Liver (tissue), 3 donors: ENCODE data around the gene SLCO1C1.

Source experiments
- CTCF ChIP-seq: fragments of 150-350 bp; IDR thresholded peaks from 2 replicates; pipeline ENCODE4 v1.5.1; 2017; ENCODE audit warnings: improper control_type of control experiment, low read depth, low read length; ENCODE audit not compliant: missing input control
- GABPA ChIP-seq, 2 donors: IDR thresholded peaks in 1 of 2; conservative IDR thresholded peaks in 1 of 2; 2 replicates each; pipeline ENCODE4 v1.6.1; 2016; ENCODE audit warnings: antibody characterized with exemption in 2 of 2, mild to moderate bottlenecking in 1 of 2, moderate library complexity in 1 of 2
- HNF4G ChIP-seq: IDR thresholded peaks from 2 replicates; pipeline ENCODE4 v1.6.1; 2016; ENCODE audit warnings: antibody characterized with exemption
- JUND ChIP-seq, 2 donors: IDR thresholded peaks; 2 replicates each; pipeline ENCODE4 v1.6.1; 2016; ENCODE audit warnings: antibody characterized with exemption in 2 of 2
- RAD21 ChIP-seq, 2 donors: IDR thresholded peaks; 2 replicates each; pipeline ENCODE4 v1.6.1; 2016; ENCODE audit warnings: antibody characterized with exemption in 2 of 2, mild to moderate bottlenecking in 2 of 2
- REST ChIP-seq: IDR thresholded peaks from 2 replicates; pipeline ENCODE4 v1.6.1; 2016; ENCODE audit warnings: antibody characterized with exemption, mild to moderate bottlenecking
- RXRA ChIP-seq, 2 donors: IDR thresholded peaks; 2 replicates each; pipeline ENCODE4 v1.6.1; 2017 to 2018; ENCODE audit warnings: antibody characterized with exemption in 2 of 2, mild to moderate bottlenecking in 1 of 2
- TAF1 ChIP-seq: conservative IDR thresholded peaks from 2 replicates; pipeline ENCODE4 v1.6.1; 2016; ENCODE audit warnings: antibody characterized with exemption, mild to moderate bottlenecking
- TF ChIP-seq, protein P1 (sequence below): IDR thresholded peaks from 2 replicates; pipeline ENCODE4 v1.6.1; 2016; ENCODE audit warnings: antibody characterized with exemption
- TF ChIP-seq, protein P2 (sequence below): IDR thresholded peaks from 2 replicates; pipeline ENCODE4 v1.6.1; 2016; ENCODE audit warnings: antibody characterized with exemption
- TF ChIP-seq, protein P3 (sequence below): IDR thresholded peaks from 2 replicates; pipeline ENCODE4 v1.6.1; 2016; ENCODE audit warnings: antibody characterized with exemption
- donor health status: healthy.
- donor health status: healthy.

DNA sequence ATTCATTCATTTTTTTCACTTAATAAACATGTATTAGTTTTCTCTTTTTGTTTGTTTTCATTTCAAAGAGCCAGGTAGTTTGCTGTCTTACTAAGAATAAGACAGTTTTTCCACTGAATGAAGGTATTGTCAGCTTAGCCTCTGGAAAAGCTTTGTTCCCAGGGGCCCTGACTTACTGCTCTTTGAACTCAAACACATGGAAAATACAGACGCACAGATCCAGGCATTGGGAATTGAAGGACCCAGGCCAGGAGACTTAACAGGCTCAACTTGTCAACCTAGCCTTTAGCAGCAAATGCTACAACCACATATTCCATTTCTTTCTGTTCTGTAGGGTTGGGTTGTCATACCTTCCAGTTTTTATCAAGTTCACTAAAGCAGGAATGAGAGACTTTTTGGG lies 38.5 kb upstream of the SLCO1C1 start:
- TF ChIP-seq GABPA (IDR thresholded peaks at IDR 0.05 in 1 of 2, conservative IDR thresholded peaks at IDR 0.05 in 1 of 2), result no peak
- TF ChIP-seq CTCF, result no peak
- no peak for TF ChIP-seq HNF4G
- TF ChIP-seq, protein P1, sequence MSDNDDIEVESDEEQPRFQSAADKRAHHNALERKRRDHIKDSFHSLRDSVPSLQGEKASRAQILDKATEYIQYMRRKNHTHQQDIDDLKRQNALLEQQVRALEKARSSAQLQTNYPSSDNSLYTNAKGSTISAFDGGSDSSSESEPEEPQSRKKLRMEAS, result no peak
- TF ChIP-seq JUND (IDR thresholded peaks at IDR 0.05), result no peak
- TF ChIP-seq, protein P2, sequence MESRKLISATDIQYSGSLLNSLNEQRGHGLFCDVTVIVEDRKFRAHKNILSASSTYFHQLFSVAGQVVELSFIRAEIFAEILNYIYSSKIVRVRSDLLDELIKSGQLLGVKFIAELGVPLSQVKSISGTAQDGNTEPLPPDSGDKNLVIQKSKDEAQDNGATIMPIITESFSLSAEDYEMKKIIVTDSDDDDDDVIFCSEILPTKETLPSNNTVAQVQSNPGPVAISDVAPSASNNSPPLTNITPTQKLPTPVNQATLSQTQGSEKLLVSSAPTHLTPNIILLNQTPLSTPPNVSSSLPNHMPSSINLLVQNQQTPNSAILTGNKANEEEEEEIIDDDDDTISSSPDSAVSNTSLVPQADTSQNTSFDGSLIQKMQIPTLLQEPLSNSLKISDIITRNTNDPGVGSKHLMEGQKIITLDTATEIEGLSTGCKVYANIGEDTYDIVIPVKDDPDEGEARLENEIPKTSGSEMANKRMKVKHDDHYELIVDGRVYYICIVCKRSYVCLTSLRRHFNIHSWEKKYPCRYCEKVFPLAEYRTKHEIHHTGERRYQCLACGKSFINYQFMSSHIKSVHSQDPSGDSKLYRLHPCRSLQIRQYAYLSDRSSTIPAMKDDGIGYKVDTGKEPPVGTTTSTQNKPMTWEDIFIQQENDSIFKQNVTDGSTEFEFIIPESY, result no peak
- TF ChIP-seq, protein P3, sequence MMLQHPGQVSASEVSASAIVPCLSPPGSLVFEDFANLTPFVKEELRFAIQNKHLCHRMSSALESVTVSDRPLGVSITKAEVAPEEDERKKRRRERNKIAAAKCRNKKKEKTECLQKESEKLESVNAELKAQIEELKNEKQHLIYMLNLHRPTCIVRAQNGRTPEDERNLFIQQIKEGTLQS, result no peak
- TF ChIP-seq TAF1, result no peak
- no peak for TF ChIP-seq REST
- TF ChIP-seq RXRA (IDR thresholded peaks at IDR 0.05), result no peak
- TF ChIP-seq RAD21 (IDR thresholded peaks at IDR 0.05), result no peak
